Spleen (tissue), 7 donors: ENCODE results near the gene MAPK7.

ENCODE experiments used
- POLR2A ChIP-seq, 3 donors: fragments of 450-650 bp; IDR thresholded peaks; one replicate each; pipeline ENCODE4 v1.5.1; 2017; ENCODE audit warnings: antibody characterized with exemption in 3 of 3, mild to moderate bottlenecking in 1 of 3
- POLR2AphosphoS5 ChIP-seq, 3 donors: sonication (generic); formaldehyde crosslinking; IDR thresholded peaks; one replicate each; pipeline ENCODE4 v1.5.1; 2017; ENCODE audit warnings: antibody characterized with exemption in 3 of 3
- TF ChIP-seq, protein P1 (sequence below), 11 experiments: fragments of 200-600 bp in 7 of 11; fragments of 450-650 bp in 4 of 11; sonication (generic) in 4 of 11; IDR thresholded peaks in 8 of 11; conservative IDR thresholded peaks in 3 of 11; 1 replicate in 7 of 11; 2 replicates in 4 of 11; pipeline versions ENCODE4 v1.4.0 to v1.8.0; 2016 to 2021; ENCODE audit warnings: antibody characterized with exemption in 11 of 11, inconsistent platforms in 4 of 11, mild to moderate bottlenecking in 1 of 11
- donor health status: DM: no; HTN: no; CAD: no; lungs with moderate emphysema.
- donor health status: DM: no; HTN: no; CAD: no.
- donor health status: DM: no; HTN: no; CAD: no.

DNA sequence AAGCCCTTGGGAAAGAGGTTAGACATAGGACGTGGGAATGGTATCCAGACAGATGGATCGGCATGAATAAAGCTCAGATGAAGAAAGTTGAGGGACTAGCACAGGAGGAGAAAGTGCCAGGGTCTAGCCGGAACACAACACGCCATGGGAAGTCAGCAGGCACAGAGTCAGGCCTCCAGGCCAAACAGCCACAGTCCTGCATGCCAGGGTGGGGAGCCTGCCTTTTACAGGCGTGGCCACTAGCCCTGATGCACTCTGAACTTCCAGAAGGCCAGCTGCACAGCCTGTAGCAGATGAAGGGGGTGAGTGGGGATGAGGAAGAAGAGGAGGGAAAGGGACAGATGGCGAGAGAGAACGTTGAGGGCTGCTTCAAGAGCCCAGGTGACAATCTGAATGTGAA, 20.9 kb upstream of the MAPK7 start:
- TF ChIP-seq, protein P1, sequence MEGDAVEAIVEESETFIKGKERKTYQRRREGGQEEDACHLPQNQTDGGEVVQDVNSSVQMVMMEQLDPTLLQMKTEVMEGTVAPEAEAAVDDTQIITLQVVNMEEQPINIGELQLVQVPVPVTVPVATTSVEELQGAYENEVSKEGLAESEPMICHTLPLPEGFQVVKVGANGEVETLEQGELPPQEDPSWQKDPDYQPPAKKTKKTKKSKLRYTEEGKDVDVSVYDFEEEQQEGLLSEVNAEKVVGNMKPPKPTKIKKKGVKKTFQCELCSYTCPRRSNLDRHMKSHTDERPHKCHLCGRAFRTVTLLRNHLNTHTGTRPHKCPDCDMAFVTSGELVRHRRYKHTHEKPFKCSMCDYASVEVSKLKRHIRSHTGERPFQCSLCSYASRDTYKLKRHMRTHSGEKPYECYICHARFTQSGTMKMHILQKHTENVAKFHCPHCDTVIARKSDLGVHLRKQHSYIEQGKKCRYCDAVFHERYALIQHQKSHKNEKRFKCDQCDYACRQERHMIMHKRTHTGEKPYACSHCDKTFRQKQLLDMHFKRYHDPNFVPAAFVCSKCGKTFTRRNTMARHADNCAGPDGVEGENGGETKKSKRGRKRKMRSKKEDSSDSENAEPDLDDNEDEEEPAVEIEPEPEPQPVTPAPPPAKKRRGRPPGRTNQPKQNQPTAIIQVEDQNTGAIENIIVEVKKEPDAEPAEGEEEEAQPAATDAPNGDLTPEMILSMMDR (IDR thresholded peaks at IDR 0.05 in 8 of 11, conservative IDR thresholded peaks at IDR 0.05 in 3 of 11), result no peak
- TF ChIP-seq POLR2A (IDR thresholded peaks at IDR 0.05) (no peak), POLR2AphosphoS5 (IDR thresholded peaks at IDR 0.05) (no peak)
